KMS-11 (cell line): ENCODE results near the gene COL16A1.

ENCODE experiments used
- H2AFZ ChIP-seq: fragments of 200-600 bp; sonication (generic); 2 replicates; pipeline ENCODE4 v1.6.1; 2016; ENCODE audit warnings: antibody characterized with exemption, mixed run types, low read depth
- H3K27ac ChIP-seq: fragments of 200-600 bp; sonication (generic); 2 replicates; pipeline ENCODE4 v1.6.1; 2016; ENCODE audit warnings: mild to moderate bottlenecking, mixed run types
- H3K27me3 ChIP-seq: fragments of 200-600 bp; sonication (generic); 2 replicates; pipeline ENCODE4 v1.6.1; 2017; ENCODE audit warnings: mild to moderate bottlenecking, low read depth, mixed run types, moderate library complexity; ENCODE audit not compliant: insufficient read depth
- H3K36me3 ChIP-seq: fragments of 200-600 bp; sonication (generic); 2 replicates; pipeline ENCODE4 v1.6.1; 2017; ENCODE audit warnings: mild to moderate bottlenecking, mixed run types; ENCODE audit not compliant: insufficient read depth
- H3K4me1 ChIP-seq: fragments of 200-600 bp; sonication (generic); 2 replicates; pipeline ENCODE4 v1.6.1; 2016; ENCODE audit warnings: mild to moderate bottlenecking, low read depth, mixed run types; ENCODE audit not compliant: poor library complexity, severe bottlenecking
- H3K4me2 ChIP-seq: fragments of 200-600 bp; sonication (generic); 2 replicates; pipeline ENCODE4 v1.7.0; 2016; ENCODE audit warnings: mild to moderate bottlenecking, mixed run types
- H3K4me3 ChIP-seq: fragments of 200-600 bp; sonication (generic); IDR thresholded peaks from 2 replicates; pipeline ENCODE4 v1.6.1; 2017; ENCODE audit warnings: low read depth, low read length, mixed read lengths; ENCODE audit not compliant: insufficient read depth
- H3K79me2 ChIP-seq: fragments of 200-600 bp; sonication (generic); 2 replicates; pipeline ENCODE4 v1.6.1; 2016; ENCODE audit warnings: low read depth, mixed run types; ENCODE audit not compliant: insufficient read depth
- H3K9ac ChIP-seq: fragments of 200-600 bp; sonication (generic); 2 replicates; pipeline ENCODE4 v1.6.1; 2016; ENCODE audit warnings: mild to moderate bottlenecking, mixed run types
- H4K20me1 ChIP-seq: fragments of 200-600 bp; sonication (generic); 2 replicates; pipeline ENCODE4 v1.6.1; 2016; ENCODE audit warnings: mild to moderate bottlenecking, mixed run types; ENCODE audit not compliant: insufficient read depth
- TF ChIP-seq, protein P1 (sequence below): fragments of 200-600 bp; sonication (generic); conservative IDR thresholded peaks from 2 replicates; pipeline ENCODE4 v1.6.1; 2017; ENCODE audit warnings: low read depth, mild to moderate bottlenecking, antibody characterized with exemption, low read length, moderate library complexity, mixed read lengths

The COL16A1 gene

DNA sequence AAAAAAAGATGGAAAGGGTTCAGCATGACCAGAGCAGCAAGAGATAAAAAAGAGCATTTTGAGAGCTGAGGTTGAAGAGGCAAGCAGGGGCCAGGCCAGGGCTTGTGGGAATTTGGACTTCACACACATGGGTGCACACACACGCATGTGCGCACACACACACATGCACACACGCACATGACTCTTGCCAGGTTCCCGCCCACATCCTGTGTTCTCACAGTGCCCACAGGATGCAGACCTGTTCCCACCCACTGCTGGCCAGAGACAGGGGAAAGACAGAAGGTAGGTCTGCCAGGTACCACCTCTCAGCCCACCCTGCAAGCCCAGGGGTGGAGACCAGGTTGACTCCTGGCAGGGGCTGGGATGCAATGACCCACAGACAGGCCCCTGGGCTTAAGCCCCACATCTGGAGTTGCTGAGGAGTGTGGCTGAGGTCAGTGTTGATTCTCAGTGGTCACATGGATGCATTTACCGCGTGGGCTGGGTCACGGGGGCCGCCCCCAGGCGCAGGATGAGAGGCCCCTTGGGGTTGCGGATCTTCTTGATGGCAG lies 4.4 kb downstream of the COL16A1 start:
- TF ChIP-seq, protein P1, sequence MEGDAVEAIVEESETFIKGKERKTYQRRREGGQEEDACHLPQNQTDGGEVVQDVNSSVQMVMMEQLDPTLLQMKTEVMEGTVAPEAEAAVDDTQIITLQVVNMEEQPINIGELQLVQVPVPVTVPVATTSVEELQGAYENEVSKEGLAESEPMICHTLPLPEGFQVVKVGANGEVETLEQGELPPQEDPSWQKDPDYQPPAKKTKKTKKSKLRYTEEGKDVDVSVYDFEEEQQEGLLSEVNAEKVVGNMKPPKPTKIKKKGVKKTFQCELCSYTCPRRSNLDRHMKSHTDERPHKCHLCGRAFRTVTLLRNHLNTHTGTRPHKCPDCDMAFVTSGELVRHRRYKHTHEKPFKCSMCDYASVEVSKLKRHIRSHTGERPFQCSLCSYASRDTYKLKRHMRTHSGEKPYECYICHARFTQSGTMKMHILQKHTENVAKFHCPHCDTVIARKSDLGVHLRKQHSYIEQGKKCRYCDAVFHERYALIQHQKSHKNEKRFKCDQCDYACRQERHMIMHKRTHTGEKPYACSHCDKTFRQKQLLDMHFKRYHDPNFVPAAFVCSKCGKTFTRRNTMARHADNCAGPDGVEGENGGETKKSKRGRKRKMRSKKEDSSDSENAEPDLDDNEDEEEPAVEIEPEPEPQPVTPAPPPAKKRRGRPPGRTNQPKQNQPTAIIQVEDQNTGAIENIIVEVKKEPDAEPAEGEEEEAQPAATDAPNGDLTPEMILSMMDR: no peak
- no peak overlapping the region for H3K27ac ChIP-seq
- no peaks in the 10 kb centered on the region for H4K20me1 ChIP-seq
- no peak overlapping the region for H2AFZ ChIP-seq
- H3K4me1 ChIP-seq: peaks cover 11% of the 10 kb centered on the region
- no peaks in the 10 kb centered on the region for H3K36me3 ChIP-seq
- no peaks in the 10 kb centered on the region for H3K27me3 ChIP-seq
- H3K9ac ChIP-seq: no peak overlapping the region
- no peak overlapping the region for H3K4me2 ChIP-seq
- no peak overlapping the region for H3K4me3 ChIP-seq
- H3K79me2 ChIP-seq: no peaks in the 10 kb centered on the region

DNA sequence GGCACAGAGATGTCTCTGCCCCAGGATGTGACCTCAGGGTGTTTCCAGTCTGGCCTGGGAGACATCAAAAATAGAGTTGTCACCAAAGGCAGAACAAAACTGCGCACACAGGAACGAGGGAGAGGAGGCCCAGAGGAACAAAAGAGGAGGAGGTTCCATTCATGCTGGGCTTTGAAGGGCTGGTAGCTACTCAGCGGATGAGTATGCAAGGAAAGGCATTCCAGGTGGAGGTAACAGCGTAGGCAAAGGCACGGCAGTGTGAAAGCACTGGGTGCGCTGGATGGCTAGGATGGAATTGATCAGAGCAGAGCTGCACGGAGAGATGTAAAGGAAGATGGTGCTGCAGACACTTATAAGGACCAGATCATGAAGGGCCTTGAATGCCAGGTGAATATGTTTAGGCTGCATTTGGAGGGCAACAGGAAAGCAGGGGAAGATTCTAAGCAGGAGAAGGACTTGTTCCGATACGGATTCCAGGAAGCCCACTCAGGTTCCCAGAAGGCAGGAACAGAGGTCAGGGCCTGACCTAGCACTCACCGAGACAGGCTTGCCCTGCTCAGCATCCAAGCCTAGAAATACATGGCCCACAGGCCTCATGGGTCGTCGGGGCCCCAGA lies 6.3 kb downstream of the COL16A1 start:
- no peak overlapping the region for H2AFZ ChIP-seq
- H3K27ac ChIP-seq: no peak overlapping the region
- H3K4me1 ChIP-seq: peaks cover 11% of the 10 kb centered on the region
- no peaks in the 10 kb centered on the region for H4K20me1 ChIP-seq
- no peak overlapping the region for H3K4me3 ChIP-seq
- no peaks in the 10 kb centered on the region for H3K36me3 ChIP-seq
- H3K79me2 ChIP-seq: no peaks in the 10 kb centered on the region
- H3K27me3 ChIP-seq: no peaks in the 10 kb centered on the region
- TF ChIP-seq, protein P1: no peak
- no peak overlapping the region for H3K9ac ChIP-seq
- H3K4me2 ChIP-seq: no peak overlapping the region

DNA sequence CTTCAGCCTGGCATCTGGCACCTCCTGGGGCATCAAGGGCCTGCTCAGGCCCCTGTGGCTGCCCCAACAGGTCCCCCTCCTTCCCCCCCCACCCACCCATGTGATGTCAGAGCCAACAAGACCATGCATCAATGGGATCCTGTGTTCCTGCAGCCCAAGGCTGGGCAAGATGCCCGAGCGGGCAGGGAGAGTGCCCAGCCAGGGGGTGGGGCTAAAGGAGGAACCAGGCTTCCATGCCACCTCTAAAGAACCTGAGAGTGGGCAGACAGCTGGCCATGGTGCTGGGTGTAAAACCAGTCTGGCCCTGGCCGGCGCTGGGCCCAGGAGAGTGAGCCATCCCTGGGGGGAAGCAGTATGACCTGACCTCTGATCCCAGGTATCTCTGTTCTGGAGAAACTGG lies 7.6 kb downstream of the COL16A1 start:
- TF ChIP-seq, protein P1: no peak
- Histone ChIP-seq H3K79me2 (no peaks in the 10 kb centered on the region), H4K20me1 (no peaks in the 10 kb centered on the region), H3K36me3 (no peaks in the 10 kb centered on the region), H3K27me3 (peaks cover 2% of the 10 kb centered on the region; the same call in 1 of the 2 replicates), H3K27ac (no peak overlapping the region), H3K4me3 (no peak overlapping the region), H3K4me1 (peaks cover 9% of the 10 kb centered on the region), H3K4me2 (no peak overlapping the region), H2AFZ (no peak overlapping the region), H3K9ac (no peak overlapping the region)

DNA sequence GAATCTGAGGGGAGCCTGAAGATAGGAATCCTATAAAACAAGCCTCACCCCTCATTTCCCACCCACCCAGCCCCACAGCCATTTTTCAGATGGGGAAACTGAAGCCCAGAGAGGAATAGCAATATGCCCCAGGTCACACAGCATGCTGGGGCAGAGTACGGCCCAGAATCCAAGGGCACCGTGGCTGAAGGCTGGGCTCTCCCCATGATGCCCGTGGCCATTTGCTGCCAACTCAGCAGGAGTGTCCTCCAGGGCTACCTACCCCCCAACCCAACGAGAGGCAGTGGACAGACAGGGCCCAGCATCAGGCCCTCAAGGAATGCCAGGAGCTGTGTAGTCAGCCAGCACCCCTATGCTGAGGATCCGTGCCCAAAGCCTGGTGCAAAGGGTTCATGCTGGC lies 8.5 kb downstream of the COL16A1 start:
- no peak overlapping the region for H3K4me2 ChIP-seq
- H4K20me1 ChIP-seq: no peaks in the 10 kb centered on the region
- no peaks in the 10 kb centered on the region for H3K36me3 ChIP-seq
- no peak overlapping the region for H3K4me3 ChIP-seq
- no peaks in the 10 kb centered on the region for H3K79me2 ChIP-seq
- TF ChIP-seq, protein P1: no peak
- H3K27me3 ChIP-seq: peaks cover 11% of the 10 kb centered on the region; the same call in 1 of the 2 replicates
- H2AFZ ChIP-seq: no peak overlapping the region
- no peak overlapping the region for H3K9ac ChIP-seq
- H3K4me1 ChIP-seq: no peaks in the 10 kb centered on the region
- H3K27ac ChIP-seq: no peak overlapping the region
